Activated CD8-positive, alpha-beta memory T cell treated with anti-CD3 and anti-CD28 coated beads, Interleukin-2, amount 10 ng/mL, durations not matched to agents 7 days and 5 days (primary cell): ENCODE measurements around the gene MTARC2. TPM values are rescaled to one million over a fixed set of nuclear protein-coding genes. Genes with fewer than 3 reads are reported as not detected.

Source experiments
- ATAC-seq: fragments of 150-1000 bp; cut with Tn5 transposase; one replicate; pipeline ENCODE4 v1.10.0; 2021; ENCODE audit warnings: moderate library complexity
- CTCF ChIA-PET: fragments of 350-600 bp; sonication (Branson Sonifier 250); formaldehyde crosslinking; loops from one replicate; lab custom pipeline; 2021; ENCODE audit warnings: antibody characterized with exemption; lab: Charles Lee
- DNase-seq: peaks from one replicate; pipeline ENCODE4 v3.0.0-alpha.2; 2020
- H3K27ac Mint-ChIP-seq: one replicate; pipeline ENCODE4 v1.8.0; 2021; ENCODE audit warnings: mild to moderate bottlenecking, mixed read lengths
- H3K27me3 Mint-ChIP-seq: one replicate; pipeline ENCODE4 v1.8.0; 2021; ENCODE audit warnings: mixed read lengths
- H3K36me3 Mint-ChIP-seq: one replicate; pipeline ENCODE4 v1.8.0; 2021; ENCODE audit warnings: mild to moderate bottlenecking, mixed read lengths
- H3K4me1 Mint-ChIP-seq: one replicate; pipeline ENCODE4 v1.8.0; 2021; ENCODE audit warnings: mixed read lengths
- H3K4me3 Mint-ChIP-seq: one replicate; pipeline ENCODE4 v1.8.0; 2021; ENCODE audit warnings: mild to moderate bottlenecking, moderate library complexity, mixed read lengths
- H3K9me3 Mint-ChIP-seq: one replicate; pipeline ENCODE4 v1.8.0; 2022; ENCODE audit warnings: low read depth, mixed read lengths
- total RNA-seq, 2 experiments: library from RNA; stranded (reverse); gene quantifications; one replicate each; pipeline ENCODE4 v1.2.3, GENCODE V29; 2021

MTARC2 gene
- total RNA-seq = not detected

- Mint-ChIP-seq H3K36me3 (no peaks in the 10 kb centered on the region), H3K27me3 (peaks cover 61% of the 10 kb centered on the region), H3K27ac (no peak within 1 kb of the TSS), H3K4me1 (peaks cover 4% of the 10 kb centered on the region), H3K9me3 (no peaks in the 10 kb centered on the region), H3K4me3 (peak within 1 kb of the TSS; percentile 38)
- no peak for DNase-seq
- peak; percentile 53 for ATAC-seq
- CTCF ChIA-PET = no interaction called here
Observed at GRCh38 chr1:220748089-220748934, at the start of gene MTARC2. Gene MTARC2 (plus strand): TSS chr1:220748322. CDS start chr1:220748532, 210 bp downstream.

- DNase-seq = no peak
- Mint-ChIP-seq H3K4me1 (peaks cover 5% of the 10 kb centered on the region), H3K36me3 (no peaks in the 10 kb centered on the region), H3K9me3 (no peaks in the 10 kb centered on the region), H3K27ac (no peak overlapping the region), H3K27me3 (peaks cover 15% of the 10 kb centered on the region), H3K4me3 (no peak overlapping the region)
- CTCF ChIA-PET = no interaction called here
- no peak for ATAC-seq
Observed at GRCh38 chr1:220698607-220699016, 49.5 kb upstream of the MTARC2 start.

- no peaks in the 10 kb centered on the region for H3K9me3 Mint-ChIP-seq
- peaks cover 18% of the 10 kb centered on the region for H3K27me3 Mint-ChIP-seq
- H3K4me1 Mint-ChIP-seq = peaks cover 5% of the 10 kb centered on the region
- no peaks in the 10 kb centered on the region for H3K36me3 Mint-ChIP-seq
- CTCF ChIA-PET = interaction anchor here (0.7 kb wide), 1 partner anchor 21 kb away, joined by 5 read pairs; no protein-coding TSS in a partner anchor
- H3K4me3 Mint-ChIP-seq = no peak overlapping the region
- DNase-seq (no peak), ATAC-seq (no peak)
- H3K27ac Mint-ChIP-seq = no peak overlapping the region
Observed at GRCh38 chr1:220699044-220699443, 49.1 kb upstream of the MTARC2 start.

- Mint-ChIP-seq H3K27ac (no peak overlapping the region), H3K27me3 (peaks cover 18% of the 10 kb centered on the region), H3K9me3 (no peaks in the 10 kb centered on the region), H3K4me1 (peaks cover 5% of the 10 kb centered on the region), H3K4me3 (no peak overlapping the region), H3K36me3 (no peaks in the 10 kb centered on the region)
- no peak for ATAC-seq
- no peak for DNase-seq
- CTCF ChIA-PET = interaction anchor here (1.0 kb wide), 1 partner anchor 21 kb away, joined by 3 read pairs; no protein-coding TSS in a partner anchor
Observed at GRCh38 chr1:220700556-220701179, 47.5 kb upstream of the MTARC2 start.

- no peak overlapping the region for H3K27ac Mint-ChIP-seq
- H3K4me3 Mint-ChIP-seq = no peak overlapping the region
- ATAC-seq = no peak
- no peaks in the 10 kb centered on the region for H3K36me3 Mint-ChIP-seq
- peaks cover 5% of the 10 kb centered on the region for H3K4me1 Mint-ChIP-seq
- H3K27me3 Mint-ChIP-seq = peaks cover 18% of the 10 kb centered on the region
- CTCF ChIA-PET = interaction anchor here (1.4 kb wide), 1 partner anchor 31 kb away, joined by 5 read pairs; no protein-coding TSS in a partner anchor
- no peaks in the 10 kb centered on the region for H3K9me3 Mint-ChIP-seq
- no peak for DNase-seq
Observed at GRCh38 chr1:220701974-220702373, 46.1 kb upstream of the MTARC2 start.

GRCh38 chr1:220702733-220703270, 45.3 kb upstream of the MTARC2 start:
- Mint-ChIP-seq H3K27ac (no peak overlapping the region), H3K9me3 (no peaks in the 10 kb centered on the region), H3K4me1 (peaks cover 5% of the 10 kb centered on the region), H3K36me3 (no peaks in the 10 kb centered on the region), H3K4me3 (no peak overlapping the region), H3K27me3 (peaks cover 18% of the 10 kb centered on the region)
- no peak for ATAC-seq
- no peak for DNase-seq
- CTCF ChIA-PET = interaction anchor here (1.4 kb wide), 1 partner anchor 30 kb away, joined by 5 read pairs; no protein-coding TSS in a partner anchor

- no peak for ATAC-seq
- no peaks in the 10 kb centered on the region for H3K9me3 Mint-ChIP-seq
- CTCF ChIA-PET = no interaction called here
- peaks cover 16% of the 10 kb centered on the region for H3K27me3 Mint-ChIP-seq
- peaks cover 5% of the 10 kb centered on the region for H3K4me1 Mint-ChIP-seq
- no peak for DNase-seq
- no peaks in the 10 kb centered on the region for H3K36me3 Mint-ChIP-seq
- no peak overlapping the region for H3K4me3 Mint-ChIP-seq
- no peak overlapping the region for H3K27ac Mint-ChIP-seq
Observed at GRCh38 chr1:220703305-220703704, 44.8 kb upstream of the MTARC2 start.

GRCh38 chr1:220705782-220706181, 42.3 kb upstream of the MTARC2 start:
- Mint-ChIP-seq H3K36me3 (no peaks in the 10 kb centered on the region), H3K4me1 (peaks cover 7% of the 10 kb centered on the region), H3K27me3 (peaks cover 15% of the 10 kb centered on the region), H3K4me3 (no peak overlapping the region), H3K27ac (no peak overlapping the region), H3K9me3 (no peaks in the 10 kb centered on the region)
- CTCF ChIA-PET = interaction anchor here (1.1 kb wide), 1 partner anchor 27 kb away, joined by 3 read pairs; no protein-coding TSS in a partner anchor
- ATAC-seq (no peak), DNase-seq (no peak)

GRCh38 chr1:220706480-220706879, 41.6 kb upstream of the MTARC2 start:
- peaks cover 7% of the 10 kb centered on the region for H3K4me1 Mint-ChIP-seq
- no peaks in the 10 kb centered on the region for H3K36me3 Mint-ChIP-seq
- CTCF ChIA-PET = interaction anchor here (1.1 kb wide), 1 partner anchor 27 kb away, joined by 3 read pairs; no protein-coding TSS in a partner anchor
- H3K9me3 Mint-ChIP-seq = no peaks in the 10 kb centered on the region
- no peak overlapping the region for H3K4me3 Mint-ChIP-seq
- peaks cover 13% of the 10 kb centered on the region for H3K27me3 Mint-ChIP-seq
- no peak for DNase-seq
- no peak overlapping the region for H3K27ac Mint-ChIP-seq
- ATAC-seq = no peak

GRCh38 chr1:220707160-220707559, 41.0 kb upstream of the MTARC2 start:
- CTCF ChIA-PET = no interaction called here
- Mint-ChIP-seq H3K4me3 (no peak overlapping the region), H3K27ac (no peak overlapping the region)

GRCh38 chr1:220708244-220708643, 39.9 kb upstream of the MTARC2 start:
- ATAC-seq = no peak
- CTCF ChIA-PET = no interaction called here
- no peaks in the 10 kb centered on the region for H3K9me3 Mint-ChIP-seq

More at GRCh38 chr1:220707160-220707559, 41.0 kb upstream of the MTARC2 start:
- ATAC-seq (no peak), DNase-seq (no peak)
- Mint-ChIP-seq H3K9me3 (no peaks in the 10 kb centered on the region), H3K4me1 (peaks cover 3% of the 10 kb centered on the region), H3K27me3 (peaks cover 11% of the 10 kb centered on the region), H3K36me3 (no peaks in the 10 kb centered on the region)

GRCh38 chr1:220708936-220709801, 39.0 kb upstream of the MTARC2 start:
- H3K4me1 Mint-ChIP-seq = peaks cover 1% of the 10 kb centered on the region
- no peaks in the 10 kb centered on the region for H3K9me3 Mint-ChIP-seq
- DNase-seq = no peak
- H3K27ac Mint-ChIP-seq = no peak overlapping the region
- ATAC-seq = no peak
- no peak overlapping the region for H3K4me3 Mint-ChIP-seq
- H3K27me3 Mint-ChIP-seq = no peaks in the 10 kb centered on the region
- H3K36me3 Mint-ChIP-seq = no peaks in the 10 kb centered on the region
- CTCF ChIA-PET = no interaction called here

More at GRCh38 chr1:220708244-220708643, 39.9 kb upstream of the MTARC2 start:
- Mint-ChIP-seq H3K4me3 (no peak overlapping the region), H3K4me1 (peaks cover 1% of the 10 kb centered on the region), H3K27me3 (peaks cover 2% of the 10 kb centered on the region), H3K27ac (no peak overlapping the region), H3K36me3 (no peaks in the 10 kb centered on the region)
- no peak for DNase-seq
